Hepatocyte (in vitro differentiated cells): ENCODE measurements around the gene ADAR.

Experiments
- CTCF ChIP-seq: fragments of 200-600 bp; sonication (generic); IDR thresholded peaks from 2 replicates; pipeline ENCODE4 v1.5.1; 2016; ENCODE audit warnings: antibody characterized with exemption, mild to moderate bottlenecking; ENCODE audit not compliant: poor library complexity
- EZH2phosphoT487 ChIP-seq: fragments of 200-600 bp; sonication (generic); IDR thresholded peaks from one replicate; pipeline ENCODE4 v1.6.1; 2018; ENCODE audit warnings: antibody characterized with exemption, mild to moderate bottlenecking, low read depth, moderate library complexity; ENCODE audit not compliant: unreplicated experiment, severe bottlenecking

- TF ChIP-seq CTCF (no peak), EZH2phosphoT487 (no peak)
Observed at GRCh38 chr1:154595621-154596020, 12.4 kb downstream of the ADAR start.
